CD4-positive, alpha-beta T cell treated with Interleukin-10 for 1 hour (primary cell): ENCODE measurements around the gene LRRC63.
"Not testable (repeated sequence)": the region's sequence is repeated elsewhere in the genome, so short reads cannot be mapped to it uniquely, and the experiment has no call there.

Experiments used
- DNase-seq: peaks from one replicate; pipeline ENCODE4 v3.0.0-alpha.2; 2020

LRRC63 gene

DNA sequence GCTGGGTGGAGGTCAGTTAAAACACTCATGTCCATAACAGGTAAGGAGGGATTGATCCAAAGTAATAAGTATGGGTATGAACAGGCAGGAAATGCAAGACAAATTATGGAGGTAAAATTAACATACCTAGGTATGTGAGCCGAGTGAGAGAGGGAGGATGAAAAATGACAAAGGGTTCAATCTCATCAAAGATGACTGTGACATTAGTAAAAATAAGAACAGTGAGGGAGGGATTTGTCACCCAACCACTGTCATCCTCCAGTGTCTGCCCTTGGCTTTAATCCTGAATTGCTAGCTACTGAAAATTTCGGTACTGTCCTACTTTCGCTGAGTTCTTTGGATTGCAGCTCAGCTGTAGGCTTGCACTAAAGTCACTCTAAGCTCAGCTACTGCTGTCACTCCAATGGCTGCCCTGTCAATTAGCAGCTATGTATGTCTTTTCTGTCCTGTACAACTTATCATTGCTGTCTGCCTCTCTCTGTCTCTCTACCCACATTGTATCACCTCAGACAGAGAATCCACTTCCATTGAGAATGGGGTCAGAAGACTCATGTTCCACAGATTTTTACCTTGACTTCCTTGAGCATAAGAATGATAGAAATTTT is 62.5 kb downstream of the LRRC63 start:
- no peak for DNase-seq

DNA sequence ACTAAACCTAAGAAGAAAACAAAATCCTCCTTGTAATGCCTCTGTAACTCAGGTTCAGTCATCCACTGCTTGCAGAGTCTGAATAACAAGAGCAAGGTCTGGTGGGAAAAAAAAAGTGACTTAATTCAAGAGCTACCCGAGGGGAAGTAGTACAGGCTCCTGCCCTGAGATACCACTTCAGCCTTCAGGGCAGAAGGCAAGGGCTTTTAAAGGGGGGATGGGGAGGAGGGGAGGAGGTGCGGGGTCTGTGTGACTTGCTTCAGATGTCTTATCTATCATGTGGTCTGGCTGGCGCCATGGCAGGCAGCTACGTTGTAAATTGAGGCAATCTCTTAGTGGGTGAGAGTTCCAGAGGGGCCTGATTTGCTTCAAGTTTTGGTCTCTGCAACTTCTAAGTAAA is 66.7 kb downstream of the LRRC63 start:
- no peak for DNase-seq

DNA sequence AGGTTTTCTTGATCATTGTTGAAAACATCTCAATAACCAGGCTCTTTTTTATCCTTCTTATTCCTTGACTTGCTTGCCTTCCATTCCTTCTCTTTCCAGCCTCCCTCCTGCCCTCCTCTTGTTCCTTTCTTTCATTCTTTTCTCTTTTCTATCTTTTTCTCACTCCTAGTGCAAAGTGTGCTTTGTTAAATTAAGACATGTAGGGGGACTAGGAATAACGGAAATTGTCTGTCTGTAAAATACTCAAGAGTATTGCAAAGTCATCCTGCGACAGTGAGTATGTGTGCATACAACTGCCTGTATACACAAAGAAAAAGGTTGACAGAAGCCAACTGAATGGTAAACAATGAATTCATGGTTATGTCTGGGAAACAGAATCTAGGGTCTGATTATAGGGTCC is 70.1 kb downstream of the LRRC63 start:
- DNase-seq = no peak

DNA sequence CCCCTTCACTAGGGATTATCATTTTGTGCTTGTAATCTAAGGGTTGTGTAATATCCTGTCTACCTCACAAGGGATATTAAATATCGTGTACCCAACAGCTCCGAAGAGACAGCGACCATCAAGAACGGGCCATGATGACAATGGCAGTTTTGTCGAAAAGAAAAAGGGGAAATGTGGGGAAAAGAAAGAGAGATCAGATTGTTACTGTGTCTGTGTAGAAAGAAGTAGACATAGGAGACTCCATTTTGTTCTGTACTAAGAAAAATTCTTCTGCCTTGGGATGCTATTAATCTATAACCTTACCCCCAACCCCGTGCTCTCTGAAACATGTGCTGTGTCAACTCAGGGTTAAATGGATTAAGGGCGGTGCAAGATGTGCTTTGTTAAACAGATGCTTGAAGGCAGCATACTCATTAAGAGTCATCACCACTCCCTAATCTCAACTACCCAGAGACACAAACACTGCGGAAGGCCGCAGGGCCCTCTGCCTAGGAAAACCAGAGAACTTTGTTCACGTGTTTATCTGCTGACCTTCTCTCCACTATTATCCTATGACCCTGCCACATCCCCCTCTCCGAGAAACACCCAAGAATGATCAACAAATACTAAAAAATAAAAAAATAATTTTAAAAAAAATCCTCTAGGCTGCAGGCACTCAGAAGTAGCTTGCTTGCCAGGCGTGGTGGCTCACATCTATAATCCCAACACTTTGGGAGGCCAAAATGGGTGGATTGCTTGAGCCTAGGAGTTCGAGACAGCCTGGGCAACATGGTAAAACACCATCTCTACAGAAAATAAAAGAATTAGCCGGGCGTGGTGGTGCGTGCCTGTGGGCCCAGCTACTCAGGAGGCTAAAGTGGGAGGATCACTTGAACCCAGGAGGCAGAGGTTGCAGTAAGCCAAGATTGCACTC is 72.4 kb downstream of the LRRC63 start:
- DNase-seq = not testable (repeated sequence)

DNA sequence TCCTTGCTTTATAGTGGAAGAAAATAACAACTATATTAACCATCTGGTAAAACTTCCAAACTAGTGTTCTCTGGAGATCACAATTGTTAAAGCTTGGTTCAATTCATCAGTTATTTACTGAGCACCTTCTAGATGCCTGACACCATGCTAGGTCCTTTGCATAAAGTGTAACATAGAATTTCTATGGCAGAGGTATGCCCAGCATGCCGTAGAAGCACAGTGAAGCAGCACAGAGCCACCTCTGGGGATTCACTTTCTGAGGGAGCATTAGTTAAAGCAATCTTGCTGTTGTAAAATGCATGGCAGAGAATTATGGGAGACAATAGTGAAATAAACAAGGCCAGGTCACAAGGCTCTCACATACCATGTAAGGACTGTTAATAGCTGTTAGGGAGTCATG is 75.2 kb downstream of the LRRC63 start:
- no peak for DNase-seq

DNA sequence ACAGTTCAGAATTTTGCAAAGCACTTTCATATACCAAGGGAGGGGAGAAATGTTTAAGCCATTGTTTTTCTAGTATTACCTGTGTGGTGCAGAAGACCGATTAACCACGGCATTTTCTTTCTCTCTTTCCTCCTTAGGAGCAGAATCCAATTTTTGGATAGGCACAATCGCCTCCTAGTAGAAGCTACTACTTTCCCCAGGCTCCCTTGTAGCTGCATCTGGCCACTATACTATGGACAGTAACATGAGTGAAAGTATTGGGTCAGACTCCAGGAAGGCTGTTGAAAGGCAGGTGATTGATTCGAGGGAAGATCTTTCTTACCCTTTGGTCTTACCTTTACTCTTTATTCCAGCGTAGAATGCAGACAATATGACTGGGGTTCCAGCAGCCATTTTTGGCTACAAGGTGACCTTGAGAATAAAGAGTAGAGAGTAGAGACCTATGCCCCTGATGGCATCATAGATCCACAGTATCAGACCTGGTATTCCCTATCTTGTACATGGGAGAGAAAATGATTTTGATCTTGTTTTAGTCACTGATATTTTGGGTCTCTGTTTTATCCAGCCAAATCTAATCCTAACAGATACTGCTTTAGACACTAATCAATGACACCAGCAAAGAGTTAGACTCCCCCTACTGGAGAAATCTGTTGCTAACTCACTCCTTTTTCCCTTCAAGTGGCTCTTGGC is 77.0 kb downstream of the LRRC63 start:
- peak; percentile 74 for DNase-seq

DNA sequence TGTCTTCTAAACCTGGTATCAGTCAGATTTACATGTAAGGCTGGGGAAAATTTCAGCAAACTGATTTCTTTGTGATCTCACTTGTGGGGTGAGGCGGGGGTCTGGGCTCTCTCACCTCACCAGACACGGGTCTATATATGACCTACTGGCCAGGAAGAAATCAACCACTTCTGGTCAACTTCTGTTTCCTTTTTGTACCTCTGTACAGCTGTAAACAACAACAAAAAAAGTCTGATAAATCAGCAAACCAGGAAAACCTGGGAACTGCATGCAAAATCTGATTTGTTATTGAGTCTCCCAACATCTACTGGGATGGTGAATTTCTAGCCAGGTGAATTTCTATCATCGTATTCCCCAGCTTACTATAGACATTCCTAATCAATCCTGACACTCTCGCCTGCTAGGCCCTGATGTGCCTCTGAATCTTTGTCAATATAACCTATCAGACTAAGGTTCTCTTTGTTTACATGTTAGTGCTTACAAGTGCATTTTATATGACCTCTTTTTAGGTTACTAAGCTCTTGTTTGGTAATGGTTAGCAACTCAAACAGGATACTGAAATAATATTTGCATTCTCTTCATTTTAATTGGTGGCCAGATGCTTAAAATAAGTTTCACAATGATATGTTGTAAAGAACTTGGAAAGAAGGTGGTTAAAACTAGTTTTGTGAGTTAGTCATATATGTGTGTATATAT is 77.7 kb downstream of the LRRC63 start:
- no peak for DNase-seq

DNA sequence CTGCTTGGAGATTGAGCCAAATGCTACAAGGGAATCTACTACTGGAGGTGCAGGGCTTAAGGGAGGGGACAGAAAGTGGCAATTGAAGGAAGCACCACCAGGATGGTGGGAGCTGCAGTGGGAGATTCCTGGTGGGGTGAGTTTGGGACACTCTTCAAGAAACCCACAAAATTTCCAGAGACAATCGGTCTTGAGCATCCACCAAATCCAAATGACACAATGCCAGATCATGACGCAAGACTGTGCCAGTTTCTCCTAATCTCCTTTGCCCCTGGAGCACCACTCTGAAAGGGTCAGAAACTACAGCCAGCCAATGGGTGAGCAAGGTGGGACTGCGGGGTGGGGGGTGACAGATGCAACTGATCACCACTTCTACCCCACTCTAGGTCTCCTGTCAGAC is 78.7 kb downstream of the LRRC63 start:
- no peak for DNase-seq

DNA sequence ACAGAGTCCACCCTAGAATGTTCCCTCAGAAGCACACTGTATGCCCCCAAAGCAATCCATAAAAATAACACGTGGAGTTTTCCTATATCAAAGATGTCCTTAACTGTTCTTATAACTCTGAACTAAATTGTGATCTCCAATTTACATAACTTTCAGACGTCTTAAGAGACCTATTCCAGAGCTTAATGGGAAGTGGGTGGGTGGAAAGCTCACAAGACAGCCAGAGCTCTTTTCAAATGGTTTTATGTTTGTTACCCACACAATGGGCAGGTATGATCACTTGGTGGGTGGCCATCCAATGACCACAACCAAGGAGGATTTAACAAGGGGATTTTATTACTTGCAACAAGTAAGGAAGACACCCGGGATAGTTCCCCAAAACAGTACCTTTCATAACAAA is 81.7 kb downstream of the LRRC63 start:
- no peak for DNase-seq

DNA sequence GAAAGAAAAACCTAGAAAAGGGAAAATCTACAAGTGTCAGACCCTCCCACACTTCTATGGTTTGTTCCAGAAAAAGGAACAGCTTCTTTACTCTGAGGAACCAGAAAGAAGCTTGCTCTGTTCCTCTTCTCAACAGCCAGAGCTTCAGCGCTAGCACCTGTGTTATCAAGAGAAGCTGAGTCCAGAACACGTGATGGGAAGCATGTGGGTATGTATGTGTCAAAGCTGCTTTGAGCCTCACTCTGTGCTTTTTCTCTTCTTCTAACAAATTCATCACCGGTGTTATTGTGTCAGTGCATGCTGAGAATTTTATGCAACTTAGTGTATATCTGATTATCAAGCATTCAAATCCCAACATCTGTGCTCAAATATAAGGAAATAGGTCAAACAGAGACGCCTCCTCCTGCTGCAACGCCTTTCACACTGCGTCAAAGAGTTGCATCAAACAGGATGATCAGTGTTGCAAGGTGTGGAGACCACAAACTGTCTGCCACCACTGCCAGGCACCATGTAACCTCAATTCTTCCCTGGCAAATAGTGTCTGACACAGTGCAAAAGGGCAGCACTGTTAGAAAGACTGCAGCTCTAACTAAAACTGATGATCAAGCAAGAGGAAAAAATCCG is 83.9 kb downstream of the LRRC63 start:
- peak; percentile 76 for DNase-seq

DNA sequence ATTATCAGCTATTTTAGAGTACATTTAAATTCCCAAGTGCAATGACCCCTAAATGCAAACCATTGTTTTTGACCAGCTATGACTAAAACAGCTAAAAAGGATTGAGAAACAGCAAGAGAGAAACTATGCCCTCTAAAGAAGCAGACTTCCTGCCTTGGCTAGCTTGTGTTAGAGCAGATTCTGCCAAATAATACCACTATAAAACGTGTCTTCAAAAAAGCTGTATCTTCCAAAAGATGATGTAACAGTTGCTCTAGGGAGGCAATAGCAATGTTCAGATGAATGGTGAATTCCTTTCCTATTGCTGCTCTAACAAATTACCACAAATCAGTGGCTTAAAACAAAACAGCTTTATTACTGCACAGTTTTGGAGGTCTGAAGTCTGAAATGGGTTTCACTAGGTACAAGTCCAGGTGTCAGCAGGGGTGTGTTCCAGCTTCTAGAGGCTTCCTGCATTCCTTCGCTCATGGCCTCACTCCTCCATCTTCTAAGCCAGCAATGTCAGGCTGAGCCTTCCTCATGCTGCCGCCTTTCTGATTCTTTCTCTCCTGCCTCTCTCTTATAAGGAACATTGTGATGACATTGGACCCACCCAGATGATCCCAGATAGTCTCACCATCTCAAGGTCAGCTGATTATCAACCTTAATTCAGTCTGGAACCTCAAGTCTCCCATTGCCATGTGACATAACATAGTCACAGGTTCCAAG is 84.5 kb downstream of the LRRC63 start:
- DNase-seq = peak; percentile 44

DNA sequence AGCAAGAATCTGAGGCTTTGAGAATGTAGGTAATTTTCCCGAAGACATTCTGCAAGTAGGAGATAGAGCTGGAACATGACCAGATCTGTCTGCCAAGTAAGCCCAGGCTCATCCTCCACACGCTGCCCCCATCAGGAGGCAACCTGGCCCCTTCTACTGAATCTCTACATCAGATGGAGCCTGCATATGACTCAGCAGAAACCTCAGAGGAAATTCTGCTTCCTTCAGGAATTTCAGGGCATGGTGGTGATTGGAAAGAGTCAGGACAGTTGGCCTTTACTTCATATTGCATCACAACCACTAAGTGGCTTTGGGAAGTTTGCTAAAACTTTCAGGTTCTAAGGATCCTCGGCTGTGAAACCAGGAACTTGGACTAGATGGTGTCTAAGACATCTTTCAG is 85.2 kb downstream of the LRRC63 start:
- no peak for DNase-seq

DNA sequence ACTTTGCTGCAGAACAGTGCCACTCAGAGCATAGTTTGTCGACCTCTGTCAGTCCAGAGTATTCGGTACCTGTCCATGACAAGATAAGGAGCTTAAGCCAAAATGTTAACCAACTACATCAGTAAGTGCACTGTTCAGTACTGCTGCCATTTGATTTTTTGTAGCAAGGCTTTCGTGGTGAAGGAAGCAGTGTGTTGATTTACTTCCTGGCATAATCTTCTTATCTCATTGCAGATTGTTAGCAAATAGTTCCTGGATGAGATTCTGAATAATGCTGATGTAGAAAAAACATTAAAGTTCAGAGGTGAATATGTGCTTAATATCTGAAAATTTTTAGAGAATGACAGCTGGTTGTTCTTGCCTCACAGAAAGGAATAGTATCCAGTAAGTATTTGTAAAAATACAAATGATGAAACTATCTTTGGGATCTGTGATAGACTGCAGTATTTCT is 85.7 kb downstream of the LRRC63 start:
- no peak for DNase-seq

DNA sequence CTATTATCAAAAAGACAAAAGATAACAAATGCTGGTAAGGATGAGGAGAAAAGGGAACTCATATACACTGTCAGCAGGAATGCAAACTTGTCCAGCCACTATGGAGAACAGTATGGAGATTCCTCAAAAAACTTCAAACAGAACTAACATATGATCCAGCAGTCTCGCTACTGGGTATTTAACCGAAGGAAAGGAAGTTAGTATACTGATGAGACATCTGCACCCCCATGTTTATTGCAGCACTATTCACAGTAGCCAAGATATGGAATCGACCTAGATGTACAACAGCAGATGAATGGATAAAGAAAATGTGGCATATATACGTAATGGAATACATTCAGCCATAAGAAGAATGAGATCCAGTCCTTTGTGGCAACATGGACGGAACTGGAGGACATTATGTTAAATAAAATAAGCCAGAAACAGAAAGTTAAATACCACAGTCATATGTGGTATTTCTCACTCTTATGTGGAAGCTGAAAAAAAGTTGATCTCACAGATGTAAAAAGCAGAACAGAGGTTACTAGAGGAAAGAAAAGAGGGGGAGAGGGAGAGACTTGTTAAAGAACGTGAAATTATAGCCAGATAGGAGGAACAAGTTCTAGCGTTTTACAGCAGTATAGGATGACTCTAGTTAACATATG is 92.1 kb downstream of the LRRC63 start:
- DNase-seq = peak; percentile 10

DNA sequence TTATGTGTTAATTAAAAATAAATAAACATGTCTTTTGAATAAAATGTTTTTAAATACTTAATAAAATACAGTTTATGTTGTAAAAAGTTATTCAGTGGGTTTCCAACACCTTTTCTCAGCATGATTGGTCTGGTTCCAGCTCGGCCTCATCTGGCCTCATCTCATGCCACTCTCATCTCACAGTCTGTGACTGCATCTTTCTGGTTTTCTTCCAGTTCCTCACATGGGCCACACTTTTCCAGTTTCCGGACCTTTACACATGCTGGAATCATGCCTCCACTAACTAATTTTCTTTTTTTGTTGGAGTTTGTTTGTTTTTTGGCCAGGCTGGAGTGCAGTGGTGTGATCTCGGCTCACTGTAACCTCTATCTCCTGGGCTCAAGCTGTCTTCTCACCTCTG is 92.8 kb downstream of the LRRC63 start:
- DNase-seq = no peak

DNA sequence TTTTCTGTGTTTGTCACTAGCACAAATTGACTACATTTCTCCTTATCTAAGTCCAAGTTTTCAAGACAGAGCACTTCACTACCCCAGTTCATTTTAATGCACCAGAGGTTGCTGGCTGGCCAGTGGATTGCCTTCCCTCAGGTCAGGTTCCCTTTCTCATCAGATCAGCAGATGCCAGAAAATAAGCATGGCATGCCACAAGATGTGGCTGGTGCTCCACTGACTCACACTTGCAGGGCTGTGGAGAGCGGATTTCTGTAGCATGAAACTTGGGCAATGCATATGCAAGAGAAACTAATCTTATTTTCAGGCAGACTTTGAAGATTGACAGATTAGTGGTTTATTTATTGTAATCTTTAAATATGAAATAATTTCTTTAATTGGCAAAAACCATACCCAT is 95.8 kb downstream of the LRRC63 start:
- DNase-seq = no peak

DNA sequence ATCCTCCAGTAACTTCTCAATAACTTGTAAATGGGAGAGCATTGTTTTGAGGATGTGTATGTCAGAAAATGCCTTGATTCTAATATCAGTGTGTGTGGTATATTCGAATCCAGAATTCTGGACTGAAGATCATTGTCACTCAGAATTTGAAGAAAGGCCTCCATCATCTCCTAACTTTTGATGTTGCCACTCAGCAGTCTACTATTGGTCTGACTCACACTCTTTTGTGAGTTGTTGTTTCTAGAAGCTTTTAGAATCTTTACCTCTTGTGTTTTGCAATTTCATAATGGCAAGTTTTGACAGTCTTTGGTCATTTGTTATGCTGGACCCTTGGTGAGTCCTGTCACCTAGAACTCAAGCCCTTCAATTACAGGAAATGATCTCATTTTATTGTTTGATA is 98.3 kb downstream of the LRRC63 start:
- no peak for DNase-seq

DNA sequence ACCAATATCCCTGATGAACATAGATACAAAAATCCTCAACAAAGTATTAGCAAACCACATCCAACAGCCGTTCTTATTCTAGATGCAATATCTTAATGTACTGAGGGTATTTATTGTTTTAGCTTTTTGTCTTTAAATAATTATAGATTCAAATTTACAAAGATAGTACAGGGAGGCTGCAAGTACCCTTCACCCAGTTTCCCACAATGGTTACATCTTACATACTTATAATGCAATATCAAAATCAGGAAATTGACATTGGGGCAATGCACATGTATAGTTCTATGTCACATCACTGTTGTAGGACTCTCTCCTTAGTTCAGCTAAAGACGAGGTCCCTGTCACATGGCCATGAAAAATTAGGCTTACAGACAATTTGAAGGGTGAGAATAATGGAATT is 99.5 kb downstream of the LRRC63 start:
- no peak for DNase-seq

DNA sequence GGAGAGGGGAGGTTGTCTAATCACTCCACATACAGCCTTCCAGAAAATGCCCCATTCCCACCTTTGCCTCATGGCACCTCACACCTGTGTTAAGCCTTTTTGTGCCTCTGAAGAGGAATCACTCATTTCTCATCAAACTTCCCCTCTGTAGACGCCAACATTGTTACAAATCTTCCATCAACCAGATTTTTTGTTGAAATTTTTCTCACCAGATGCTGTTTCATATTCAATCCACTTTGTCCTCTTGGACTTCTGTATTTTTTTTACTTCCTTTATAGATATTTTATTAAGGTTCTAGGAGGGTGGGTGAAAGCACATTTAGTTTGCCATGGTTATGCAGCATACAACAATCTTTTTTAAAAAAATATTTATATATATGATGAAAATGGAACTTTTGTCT is 101.3 kb downstream of the LRRC63 start:
- no peak for DNase-seq

DNA sequence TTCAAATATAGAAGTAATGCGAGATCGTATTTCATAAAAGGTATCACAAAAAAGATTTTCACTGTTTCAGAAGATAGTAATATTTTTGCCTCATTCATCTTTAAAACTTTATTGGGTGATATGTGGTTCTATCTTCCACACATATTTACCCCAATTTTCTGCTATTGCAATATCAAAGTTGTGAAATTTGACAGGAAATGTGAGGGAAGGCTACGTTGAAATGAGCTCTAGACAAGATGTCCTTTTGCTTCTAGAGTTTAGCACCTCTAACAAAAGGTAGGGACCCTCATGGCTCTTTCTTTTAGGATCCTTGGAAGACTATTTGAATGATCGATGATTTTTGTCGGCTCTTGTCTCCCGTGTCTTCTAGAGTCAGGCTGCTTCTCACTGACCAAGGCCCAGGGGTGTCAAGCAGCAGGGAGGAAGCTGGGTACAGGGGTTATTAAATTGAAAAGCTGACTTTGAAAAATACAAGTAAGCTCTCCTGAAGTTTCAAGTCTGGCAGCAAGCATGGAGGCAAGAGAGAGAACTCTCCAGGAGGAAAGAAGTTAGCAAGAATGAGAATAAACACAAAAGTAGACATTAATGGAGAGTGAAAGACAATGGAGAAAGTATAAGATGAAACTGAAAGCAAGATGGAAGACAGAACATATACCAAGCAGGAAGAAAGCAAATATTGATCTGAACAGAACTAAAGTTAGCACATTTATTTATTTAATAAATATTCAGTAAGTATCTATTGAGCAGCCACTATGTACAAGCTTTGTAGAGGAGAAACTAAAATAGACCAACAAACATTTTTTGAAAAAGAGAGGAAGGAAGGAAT is 101.9 kb downstream of the LRRC63 start:
- DNase-seq = no peak

DNA sequence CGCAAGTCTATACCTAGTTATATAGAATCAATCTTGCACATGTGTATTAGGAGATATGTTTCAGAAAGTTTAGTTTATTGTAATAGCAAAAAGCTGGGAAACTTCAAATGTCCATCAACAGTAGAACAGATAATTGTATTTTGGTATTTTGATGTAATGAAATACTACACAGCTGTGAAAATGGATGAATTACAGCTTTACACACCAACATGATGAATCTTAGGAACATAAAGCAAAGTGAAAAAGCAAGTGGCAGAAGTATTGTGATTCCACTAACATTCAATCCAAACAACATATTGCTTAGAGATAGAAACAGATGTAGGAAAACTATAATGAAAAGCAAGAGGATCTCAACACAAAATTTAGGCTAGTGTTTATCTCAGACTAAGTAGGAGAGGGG is 102.9 kb downstream of the LRRC63 start:
- DNase-seq = no peak
